WTC11 (cell line): ENCODE data around the gene C9orf40. TPM values are rescaled to one million over a fixed set of nuclear protein-coding genes. Genes with fewer than 3 reads are reported as not detected.

Experiments
- ATAC-seq: fragments of 200-7000 bp; cut with Tn5 transposase; 2 replicates; pipeline ENCODE4 v1.10.0; 2021; ENCODE audit warnings: mild to moderate bottlenecking, moderate library complexity
- CTCF ChIA-PET: fragments of 300-600 bp; sonication (Branson Sonifier 250); formaldehyde crosslinking; loops from one replicate; lab custom pipeline; 2021; ENCODE audit warnings: antibody characterized with exemption; lab: Charles Lee
- POLR2A ChIA-PET: fragments of 350-600 bp; sonication (Branson Sonifier 250); formaldehyde crosslinking; loops from one replicate; lab custom pipeline; 2021; ENCODE audit warnings: antibody characterized with exemption; lab: Charles Lee
- DNase-seq: peaks from one replicate; pipeline ENCODE4 v3.0.0; 2021; ENCODE audit warnings: low spot score
- H3K27ac Mint-ChIP-seq: 2 replicates; pipeline ENCODE4 v1.8.0; 2021; ENCODE audit warnings: mixed read lengths
- H3K27me3 Mint-ChIP-seq: 2 replicates; pipeline ENCODE4 v1.8.0; 2021; ENCODE audit warnings: low read depth, mild to moderate bottlenecking, moderate library complexity, mixed read lengths
- H3K36me3 Mint-ChIP-seq: 2 replicates; pipeline ENCODE4 v1.8.0; 2021; ENCODE audit warnings: mixed read lengths
- H3K4me1 Mint-ChIP-seq: 2 replicates; pipeline ENCODE4 v1.8.0; 2022; ENCODE audit warnings: mixed read lengths
- H3K4me3 Mint-ChIP-seq: 2 replicates; pipeline ENCODE4 v1.8.0; 2021; ENCODE audit warnings: mild to moderate bottlenecking, moderate library complexity, mixed read lengths
- H3K9me3 Mint-ChIP-seq: 2 replicates; pipeline ENCODE4 v1.8.0; 2021; ENCODE audit warnings: mixed read lengths
- ATF2 ChIP-seq: sonication (generic); formaldehyde crosslinking; IDR thresholded peaks from 2 replicates; pipeline ENCODE4 v1.8.1; 2022; ENCODE audit warnings: low read depth, missing genetic modification reagents, borderline replicate concordance
- CREM ChIP-seq: sonication (generic); formaldehyde crosslinking; IDR thresholded peaks from 2 replicates; pipeline ENCODE4 v1.8.1; 2022; ENCODE audit warnings: mild to moderate bottlenecking, missing genetic modification reagents, moderate library complexity
- FOXP4 ChIP-seq: sonication (generic); formaldehyde crosslinking; IDR thresholded peaks from 2 replicates; pipeline ENCODE4 v1.8.0; 2022; ENCODE audit warnings: mild to moderate bottlenecking, missing genetic modification reagents
- HMGA2 ChIP-seq: fragments of 250-450 bp; sonication (Bioruptor Pico); IDR thresholded peaks from 2 replicates; pipeline ENCODE4 v1.4.0; 2021; ENCODE audit warnings: mild to moderate bottlenecking, moderate library complexity
- OVOL2 ChIP-seq: fragments of 250-450 bp; sonication (Bioruptor Pico); IDR thresholded peaks from 2 replicates; pipeline ENCODE4 v1.9.0; 2021; ENCODE audit warnings: mild to moderate bottlenecking, borderline replicate concordance
- RELA ChIP-seq: sonication (generic); formaldehyde crosslinking; IDR thresholded peaks from 2 replicates; pipeline ENCODE4 v1.8.1; 2022; ENCODE audit warnings: missing genetic modification reagents, mild to moderate bottlenecking, borderline replicate concordance
- RORB ChIP-seq: fragments of 250-450 bp; sonication (Bioruptor Pico); IDR thresholded peaks from 2 replicates; pipeline ENCODE4 v1.9.0; 2021; ENCODE audit warnings: mild to moderate bottlenecking
- ZNF121 ChIP-seq: sonication (generic); formaldehyde crosslinking; IDR thresholded peaks from 2 replicates; pipeline ENCODE4 v1.8.0; 2023; ENCODE audit warnings: missing genetic modification reagents
- ZNF232 ChIP-seq: sonication (generic); formaldehyde crosslinking; IDR thresholded peaks from 2 replicates; pipeline ENCODE4 v1.8.0; 2022; ENCODE audit warnings: mild to moderate bottlenecking, missing genetic modification reagents
- ZNF396 ChIP-seq: fragments of 250-450 bp; sonication (Bioruptor Pico); IDR thresholded peaks from 2 replicates; pipeline ENCODE4 v1.8.0; 2021; ENCODE audit warnings: mild to moderate bottlenecking, moderate library complexity, borderline replicate concordance
- total RNA-seq: library from RNA; stranded (reverse); gene quantifications from 3 replicates; pipeline ENCODE4 v1.2.3, GENCODE V29; 2021
- TF ChIP-seq, protein P1 (sequence below): sonication (generic); formaldehyde crosslinking; IDR thresholded peaks from 2 replicates; pipeline ENCODE4 v1.8.0; 2022; ENCODE audit warnings: missing genetic modification reagents
- TF ChIP-seq, protein P2 (sequence below): fragments of 250-450 bp; sonication (Bioruptor Pico); IDR thresholded peaks from 2 replicates; pipeline ENCODE4 v1.9.0; 2021; ENCODE audit warnings: mild to moderate bottlenecking
- TF ChIP-seq, protein P3 (sequence below): sonication (generic); formaldehyde crosslinking; IDR thresholded peaks from 2 replicates; pipeline ENCODE4 v1.8.1; 2023; ENCODE audit warnings: mild to moderate bottlenecking, moderate library complexity, missing genetic modification reagents
- TF ChIP-seq, protein P4 (sequence below): fragments of 250-450 bp; sonication (Bioruptor Pico); IDR thresholded peaks from 2 replicates; pipeline ENCODE4 v1.9.0; 2021; ENCODE audit warnings: mild to moderate bottlenecking, borderline replicate concordance
- TF ChIP-seq, protein P5 (sequence below): sonication (generic); formaldehyde crosslinking; IDR thresholded peaks from 2 replicates; pipeline ENCODE4 v1.8.1; 2022; ENCODE audit warnings: mild to moderate bottlenecking, moderate library complexity, missing genetic modification reagents

The C9orf40 gene
- total RNA-seq, 1 experiment from 2014 or later = 10.3 TPM

- H3K36me3 Mint-ChIP-seq = peaks cover 58% of the 10 kb centered on the region
- DNase-seq (no peak), ATAC-seq (no peak)
- H3K9me3 Mint-ChIP-seq = peaks cover 44% of the 10 kb centered on the region
- H3K4me3 Mint-ChIP-seq = no peak overlapping the region
- ChIA-PET POLR2A (interaction anchor here (1.7 kb wide), 1 partner anchor 54 kb away, joined by 4 read pairs; no protein-coding TSS in a partner anchor), CTCF (interaction anchor here (1.0 kb wide), 1 partner anchor 199 kb away, joined by 3 read pairs; no protein-coding TSS in a partner anchor)
- TF ChIP-seq, protein P1, sequence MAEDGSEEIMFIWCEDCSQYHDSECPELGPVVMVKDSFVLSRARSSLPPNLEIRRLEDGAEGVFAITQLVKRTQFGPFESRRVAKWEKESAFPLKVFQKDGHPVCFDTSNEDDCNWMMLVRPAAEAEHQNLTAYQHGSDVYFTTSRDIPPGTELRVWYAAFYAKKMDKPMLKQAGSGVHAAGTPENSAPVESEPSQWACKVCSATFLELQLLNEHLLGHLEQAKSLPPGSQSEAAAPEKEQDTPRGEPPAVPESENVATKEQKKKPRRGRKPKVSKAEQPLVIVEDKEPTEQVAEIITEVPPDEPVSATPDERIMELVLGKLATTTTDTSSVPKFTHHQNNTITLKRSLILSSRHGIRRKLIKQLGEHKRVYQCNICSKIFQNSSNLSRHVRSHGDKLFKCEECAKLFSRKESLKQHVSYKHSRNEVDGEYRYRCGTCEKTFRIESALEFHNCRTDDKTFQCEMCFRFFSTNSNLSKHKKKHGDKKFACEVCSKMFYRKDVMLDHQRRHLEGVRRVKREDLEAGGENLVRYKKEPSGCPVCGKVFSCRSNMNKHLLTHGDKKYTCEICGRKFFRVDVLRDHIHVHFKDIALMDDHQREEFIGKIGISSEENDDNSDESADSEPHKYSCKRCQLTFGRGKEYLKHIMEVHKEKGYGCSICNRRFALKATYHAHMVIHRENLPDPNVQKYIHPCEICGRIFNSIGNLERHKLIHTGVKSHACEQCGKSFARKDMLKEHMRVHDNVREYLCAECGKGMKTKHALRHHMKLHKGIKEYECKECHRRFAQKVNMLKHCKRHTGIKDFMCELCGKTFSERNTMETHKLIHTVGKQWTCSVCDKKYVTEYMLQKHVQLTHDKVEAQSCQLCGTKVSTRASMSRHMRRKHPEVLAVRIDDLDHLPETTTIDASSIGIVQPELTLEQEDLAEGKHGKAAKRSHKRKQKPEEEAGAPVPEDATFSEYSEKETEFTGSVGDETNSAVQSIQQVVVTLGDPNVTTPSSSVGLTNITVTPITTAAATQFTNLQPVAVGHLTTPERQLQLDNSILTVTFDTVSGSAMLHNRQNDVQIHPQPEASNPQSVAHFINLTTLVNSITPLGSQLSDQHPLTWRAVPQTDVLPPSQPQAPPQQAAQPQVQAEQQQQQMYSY (CRISPR knock-in tag) = no peak
- TF ChIP-seq FOXP4 (no peak), ATF2 (CRISPR knock-in tag) (no peak), ZNF396 (CRISPR knock-in tag) (no peak), HMGA2 (CRISPR knock-in tag) (no peak), ZNF232 (CRISPR knock-in tag) (no peak)
- TF ChIP-seq, protein P2, sequence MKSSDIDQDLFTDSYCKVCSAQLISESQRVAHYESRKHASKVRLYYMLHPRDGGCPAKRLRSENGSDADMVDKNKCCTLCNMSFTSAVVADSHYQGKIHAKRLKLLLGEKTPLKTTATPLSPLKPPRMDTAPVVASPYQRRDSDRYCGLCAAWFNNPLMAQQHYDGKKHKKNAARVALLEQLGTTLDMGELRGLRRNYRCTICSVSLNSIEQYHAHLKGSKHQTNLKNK = no peak
- TF ChIP-seq, protein P3, sequence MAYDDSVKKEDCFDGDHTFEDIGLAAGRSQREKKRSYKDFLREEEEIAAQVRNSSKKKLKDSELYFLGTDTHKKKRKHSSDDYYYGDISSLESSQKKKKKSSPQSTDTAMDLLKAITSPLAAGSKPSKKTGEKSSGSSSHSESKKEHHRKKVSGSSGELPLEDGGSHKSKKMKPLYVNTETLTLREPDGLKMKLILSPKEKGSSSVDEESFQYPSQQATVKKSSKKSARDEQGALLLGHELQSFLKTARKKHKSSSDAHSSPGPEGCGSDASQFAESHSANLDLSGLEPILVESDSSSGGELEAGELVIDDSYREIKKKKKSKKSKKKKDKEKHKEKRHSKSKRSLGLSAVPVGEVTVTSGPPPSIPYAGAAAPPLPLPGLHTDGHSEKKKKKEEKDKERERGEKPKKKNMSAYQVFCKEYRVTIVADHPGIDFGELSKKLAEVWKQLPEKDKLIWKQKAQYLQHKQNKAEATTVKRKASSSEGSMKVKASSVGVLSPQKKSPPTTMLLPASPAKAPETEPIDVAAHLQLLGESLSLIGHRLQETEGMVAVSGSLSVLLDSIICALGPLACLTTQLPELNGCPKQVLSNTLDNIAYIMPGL (CRISPR knock-in tag) = no peak
- TF ChIP-seq, protein P4, sequence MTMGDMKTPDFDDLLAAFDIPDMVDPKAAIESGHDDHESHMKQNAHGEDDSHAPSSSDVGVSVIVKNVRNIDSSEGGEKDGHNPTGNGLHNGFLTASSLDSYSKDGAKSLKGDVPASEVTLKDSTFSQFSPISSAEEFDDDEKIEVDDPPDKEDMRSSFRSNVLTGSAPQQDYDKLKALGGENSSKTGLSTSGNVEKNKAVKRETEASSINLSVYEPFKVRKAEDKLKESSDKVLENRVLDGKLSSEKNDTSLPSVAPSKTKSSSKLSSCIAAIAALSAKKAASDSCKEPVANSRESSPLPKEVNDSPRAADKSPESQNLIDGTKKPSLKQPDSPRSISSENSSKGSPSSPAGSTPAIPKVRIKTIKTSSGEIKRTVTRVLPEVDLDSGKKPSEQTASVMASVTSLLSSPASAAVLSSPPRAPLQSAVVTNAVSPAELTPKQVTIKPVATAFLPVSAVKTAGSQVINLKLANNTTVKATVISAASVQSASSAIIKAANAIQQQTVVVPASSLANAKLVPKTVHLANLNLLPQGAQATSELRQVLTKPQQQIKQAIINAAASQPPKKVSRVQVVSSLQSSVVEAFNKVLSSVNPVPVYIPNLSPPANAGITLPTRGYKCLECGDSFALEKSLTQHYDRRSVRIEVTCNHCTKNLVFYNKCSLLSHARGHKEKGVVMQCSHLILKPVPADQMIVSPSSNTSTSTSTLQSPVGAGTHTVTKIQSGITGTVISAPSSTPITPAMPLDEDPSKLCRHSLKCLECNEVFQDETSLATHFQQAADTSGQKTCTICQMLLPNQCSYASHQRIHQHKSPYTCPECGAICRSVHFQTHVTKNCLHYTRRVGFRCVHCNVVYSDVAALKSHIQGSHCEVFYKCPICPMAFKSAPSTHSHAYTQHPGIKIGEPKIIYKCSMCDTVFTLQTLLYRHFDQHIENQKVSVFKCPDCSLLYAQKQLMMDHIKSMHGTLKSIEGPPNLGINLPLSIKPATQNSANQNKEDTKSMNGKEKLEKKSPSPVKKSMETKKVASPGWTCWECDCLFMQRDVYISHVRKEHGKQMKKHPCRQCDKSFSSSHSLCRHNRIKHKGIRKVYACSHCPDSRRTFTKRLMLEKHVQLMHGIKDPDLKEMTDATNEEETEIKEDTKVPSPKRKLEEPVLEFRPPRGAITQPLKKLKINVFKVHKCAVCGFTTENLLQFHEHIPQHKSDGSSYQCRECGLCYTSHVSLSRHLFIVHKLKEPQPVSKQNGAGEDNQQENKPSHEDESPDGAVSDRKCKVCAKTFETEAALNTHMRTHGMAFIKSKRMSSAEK (CRISPR knock-in tag) = no peak
- H3K27me3 Mint-ChIP-seq = no peaks in the 10 kb centered on the region; the same call in 1 of the 2 replicates
- H3K27ac Mint-ChIP-seq = no peak overlapping the region
- peaks cover 8% of the 10 kb centered on the region for H3K4me1 Mint-ChIP-seq
Observed at GRCh38 chr9:74974558-74974957, 21.8 kb upstream of the C9orf40 start.

GRCh38 chr9:74973714-74974113 is 21.0 kb upstream of the C9orf40 start:
- peaks cover 8% of the 10 kb centered on the region for H3K4me1 Mint-ChIP-seq
- CTCF ChIA-PET = interaction anchor here (0.7 to 1.0 kb wide), 3 partner anchors 20 to 198 kb away, joined by 3 to 7 read pairs (median 5); partner anchors contain the start of gene C9orf40
- no peak overlapping the region for H3K4me3 Mint-ChIP-seq
- no peaks in the 10 kb centered on the region; the same call in 1 of the 2 replicates for H3K27me3 Mint-ChIP-seq
- H3K9me3 Mint-ChIP-seq = peaks cover 45% of the 10 kb centered on the region
- H3K36me3 Mint-ChIP-seq = peaks cover 50% of the 10 kb centered on the region
- POLR2A ChIA-PET = interaction anchor here (1.7 kb wide), 1 partner anchor 55 kb away, joined by 4 read pairs; no protein-coding TSS in a partner anchor
- DNase-seq (no peak), ATAC-seq (peak; percentile 58)
- H3K27ac Mint-ChIP-seq = no peak overlapping the region
- TF ChIP-seq ZNF121 (CRISPR knock-in tag) (no peak), RELA (CRISPR knock-in tag) (no peak), ATF2 (CRISPR knock-in tag) (no peak), RORB (CRISPR knock-in tag) (no peak), CREM (CRISPR knock-in tag) (no peak), OVOL2 (CRISPR knock-in tag) (no peak)
- TF ChIP-seq, protein P5, sequence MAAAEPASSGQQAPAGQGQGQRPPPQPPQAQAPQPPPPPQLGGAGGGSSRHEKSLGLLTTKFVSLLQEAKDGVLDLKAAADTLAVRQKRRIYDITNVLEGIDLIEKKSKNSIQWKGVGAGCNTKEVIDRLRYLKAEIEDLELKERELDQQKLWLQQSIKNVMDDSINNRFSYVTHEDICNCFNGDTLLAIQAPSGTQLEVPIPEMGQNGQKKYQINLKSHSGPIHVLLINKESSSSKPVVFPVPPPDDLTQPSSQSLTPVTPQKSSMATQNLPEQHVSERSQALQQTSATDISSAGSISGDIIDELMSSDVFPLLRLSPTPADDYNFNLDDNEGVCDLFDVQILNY (CRISPR knock-in tag) = no peak
- TF ChIP-seq, protein P2 = no peak
